Stimulated activated CD4-positive, alpha-beta T cell treated with anti-CD3 and anti-CD28 coated beads, Interleukin-15, amount 100 ng/mL, for 24 hours (primary cell): ENCODE results near the gene TRMT10B.
"Not testable (repeated sequence)": the region's sequence is repeated elsewhere in the genome, so short reads cannot be mapped to it uniquely, and the experiment has no call there.

Source experiments
- DNase-seq: peaks from one replicate; pipeline ENCODE4 v3.0.0-alpha.2; 2020

TRMT10B gene

GRCh38 chr9:37801959-37802711 is 48.5 kb downstream of the TRMT10B start:
- DNase-seq: no peak

- DNase-seq: no peak
Observed at GRCh38 chr9:37806271-37806670, 52.7 kb downstream of the TRMT10B start.

GRCh38 chr9:37809676-37810075 is 56.1 kb downstream of the TRMT10B start:
- not testable (repeated sequence) for DNase-seq

- no peak for DNase-seq
Observed at GRCh38 chr9:37811906-37812476, 58.4 kb downstream of the TRMT10B start.

- DNase-seq: no peak
Observed at GRCh38 chr9:37812773-37813379, 59.3 kb downstream of the TRMT10B start.

- DNase-seq: no peak
Observed at GRCh38 chr9:37818849-37819248, 65.2 kb downstream of the TRMT10B start.

- no peak for DNase-seq
Observed at GRCh38 chr9:37820142-37820541, 66.5 kb downstream of the TRMT10B start.

DNA sequence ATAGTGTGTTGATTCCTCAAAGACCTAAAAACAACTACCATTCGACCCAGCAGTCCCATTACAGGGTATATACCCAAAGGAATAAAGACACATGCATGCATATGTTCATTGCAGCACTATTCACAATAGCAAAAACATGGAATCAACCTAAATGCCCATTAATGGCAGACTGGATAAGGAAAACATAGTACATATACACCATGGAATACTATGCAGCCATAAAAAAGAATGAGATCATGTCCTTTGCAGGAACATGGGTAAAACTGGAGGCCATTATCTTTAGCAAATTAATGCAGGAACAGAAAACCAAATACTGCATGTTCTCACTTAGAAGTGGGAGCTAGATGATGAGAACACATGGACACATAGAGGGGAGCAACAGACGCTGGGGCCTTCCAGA is 71.6 kb downstream of the TRMT10B start:
- not testable (repeated sequence) for DNase-seq

DNA sequence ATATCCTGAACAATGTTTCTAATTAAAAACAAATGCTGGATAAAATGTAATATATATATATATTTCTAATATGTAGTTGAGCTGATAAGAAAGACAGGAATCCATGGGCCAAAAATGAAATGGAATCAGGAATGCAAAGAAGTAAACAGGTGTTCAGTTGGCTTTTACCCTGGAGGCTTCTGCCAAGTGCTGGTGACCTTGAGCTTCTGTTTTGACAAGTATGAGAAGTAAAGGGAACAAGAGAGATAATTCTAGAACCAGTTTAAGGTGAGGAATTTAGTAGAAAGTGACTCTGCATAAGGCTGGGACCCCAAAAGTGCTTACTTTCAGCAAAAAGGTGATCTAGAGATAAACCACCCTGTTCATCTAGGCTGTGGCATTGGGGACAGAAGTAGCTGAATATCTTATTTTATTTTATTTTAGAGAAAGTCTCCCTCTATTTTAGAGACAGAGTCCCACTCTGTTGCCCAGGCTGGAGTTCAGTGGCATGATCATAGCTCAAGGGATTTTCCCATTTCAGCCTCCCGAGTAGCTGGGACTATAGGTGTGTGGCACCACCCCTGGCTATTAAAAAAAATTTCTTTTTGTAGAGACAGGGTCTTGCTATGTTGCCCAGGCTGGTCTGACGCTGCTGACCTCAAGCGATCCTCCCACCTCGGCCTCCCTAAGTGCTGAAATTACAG is 74.0 kb downstream of the TRMT10B start:
- no peak for DNase-seq
